IMR-90 (cell line): ENCODE data around the gene LAMC2.

Experiments used
- BHLHE40 ChIP-seq: fragments of 150-350 bp; IDR thresholded peaks from 2 replicates; pipeline ENCODE4 v1.6.1; 2016; ENCODE audit warnings: mild to moderate bottlenecking, low read depth, low read length
- CEBPB ChIP-seq: IDR thresholded peaks from 2 replicates; pipeline ENCODE4 v1.6.1; 2012; ENCODE audit warnings: low read depth, low read length, improper control_type of control experiment
- FOS ChIP-seq: fragments of 150-350 bp; IDR thresholded peaks from 2 replicates; pipeline ENCODE4 v1.6.1; 2016; ENCODE audit warnings: low read depth, low read length
- MXI1 ChIP-seq: IDR thresholded peaks from 2 replicates; pipeline ENCODE4 v1.6.1; 2012; ENCODE audit warnings: low read depth, mild to moderate bottlenecking, low read length, moderate library complexity, borderline replicate concordance
- NFE2L2 ChIP-seq: fragments of 150-350 bp; IDR thresholded peaks from 2 replicates; pipeline ENCODE4 v1.6.1; 2016; ENCODE audit warnings: low read depth, mild to moderate bottlenecking, low read length
- POLR2A ChIP-seq: IDR thresholded peaks from 2 replicates; pipeline ENCODE4 v1.6.1; 2012; ENCODE audit warnings: mild to moderate bottlenecking, low read depth, low read length
- RAD21 ChIP-seq: IDR thresholded peaks from 2 replicates; pipeline ENCODE4 v1.6.1; 2012; ENCODE audit warnings: low read length, improper control_type of control experiment
- RCOR1 ChIP-seq: IDR thresholded peaks from 2 replicates; pipeline ENCODE4 v1.6.1; 2012; ENCODE audit warnings: mild to moderate bottlenecking, low read length, improper control_type of control experiment; ENCODE audit not compliant: insufficient replicate concordance
- RFX5 ChIP-seq: IDR thresholded peaks from 2 replicates; pipeline ENCODE4 v1.8.0; 2012; ENCODE audit warnings: low read depth, mild to moderate bottlenecking, low read length, moderate library complexity
- TF ChIP-seq, protein P1 (sequence below): conservative IDR thresholded peaks from 2 replicates; pipeline ENCODE4 v1.5.1; 2012; ENCODE audit warnings: mild to moderate bottlenecking, low read depth, low read length, improper control_type of control experiment
- TF ChIP-seq, protein P2 (sequence below): fragments of 150-350 bp; IDR thresholded peaks from 2 replicates; pipeline ENCODE4 v1.6.1; 2017; ENCODE audit warnings: mild to moderate bottlenecking, antibody characterized with exemption, low read length, low read depth
- TF ChIP-seq, protein P3 (sequence below): fragments of 150-350 bp; IDR thresholded peaks from 2 replicates; pipeline ENCODE4 v1.6.1; 2016; ENCODE audit warnings: low read depth, mild to moderate bottlenecking, low read length, moderate library complexity, borderline replicate concordance

DNA sequence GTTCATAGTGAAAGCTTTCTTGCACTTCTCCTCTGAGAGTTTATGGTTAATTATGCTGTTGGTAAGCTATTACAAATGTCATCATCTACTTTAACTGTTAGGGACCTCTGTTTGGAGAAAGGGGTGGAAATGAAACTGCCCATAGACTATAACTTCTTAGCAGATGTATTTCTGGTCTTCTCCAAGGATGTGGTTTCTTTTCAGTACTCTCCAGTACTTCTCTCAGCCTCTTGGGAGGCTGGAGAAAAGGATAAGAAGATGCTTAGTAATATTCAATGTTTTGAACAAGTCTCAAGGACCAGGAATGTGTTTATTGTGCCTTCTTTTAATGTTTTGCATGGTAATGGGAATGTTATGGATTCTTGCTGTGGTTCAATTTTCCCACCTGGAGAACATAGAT lies 60.4 kb downstream of the LAMC2 start:
- TF ChIP-seq POLR2A (no peak), RFX5 (no peak), NFE2L2 (no peak), FOS (no peak), RAD21 (no peak), RCOR1 (no peak), MXI1 (no peak), CEBPB (no peak), BHLHE40 (no peak)
- TF ChIP-seq, protein P1, sequence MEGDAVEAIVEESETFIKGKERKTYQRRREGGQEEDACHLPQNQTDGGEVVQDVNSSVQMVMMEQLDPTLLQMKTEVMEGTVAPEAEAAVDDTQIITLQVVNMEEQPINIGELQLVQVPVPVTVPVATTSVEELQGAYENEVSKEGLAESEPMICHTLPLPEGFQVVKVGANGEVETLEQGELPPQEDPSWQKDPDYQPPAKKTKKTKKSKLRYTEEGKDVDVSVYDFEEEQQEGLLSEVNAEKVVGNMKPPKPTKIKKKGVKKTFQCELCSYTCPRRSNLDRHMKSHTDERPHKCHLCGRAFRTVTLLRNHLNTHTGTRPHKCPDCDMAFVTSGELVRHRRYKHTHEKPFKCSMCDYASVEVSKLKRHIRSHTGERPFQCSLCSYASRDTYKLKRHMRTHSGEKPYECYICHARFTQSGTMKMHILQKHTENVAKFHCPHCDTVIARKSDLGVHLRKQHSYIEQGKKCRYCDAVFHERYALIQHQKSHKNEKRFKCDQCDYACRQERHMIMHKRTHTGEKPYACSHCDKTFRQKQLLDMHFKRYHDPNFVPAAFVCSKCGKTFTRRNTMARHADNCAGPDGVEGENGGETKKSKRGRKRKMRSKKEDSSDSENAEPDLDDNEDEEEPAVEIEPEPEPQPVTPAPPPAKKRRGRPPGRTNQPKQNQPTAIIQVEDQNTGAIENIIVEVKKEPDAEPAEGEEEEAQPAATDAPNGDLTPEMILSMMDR, result no peak
- TF ChIP-seq, protein P2, sequence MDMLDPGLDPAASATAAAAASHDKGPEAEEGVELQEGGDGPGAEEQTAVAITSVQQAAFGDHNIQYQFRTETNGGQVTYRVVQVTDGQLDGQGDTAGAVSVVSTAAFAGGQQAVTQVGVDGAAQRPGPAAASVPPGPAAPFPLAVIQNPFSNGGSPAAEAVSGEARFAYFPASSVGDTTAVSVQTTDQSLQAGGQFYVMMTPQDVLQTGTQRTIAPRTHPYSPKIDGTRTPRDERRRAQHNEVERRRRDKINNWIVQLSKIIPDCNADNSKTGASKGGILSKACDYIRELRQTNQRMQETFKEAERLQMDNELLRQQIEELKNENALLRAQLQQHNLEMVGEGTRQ, result no peak
- TF ChIP-seq, protein P3, sequence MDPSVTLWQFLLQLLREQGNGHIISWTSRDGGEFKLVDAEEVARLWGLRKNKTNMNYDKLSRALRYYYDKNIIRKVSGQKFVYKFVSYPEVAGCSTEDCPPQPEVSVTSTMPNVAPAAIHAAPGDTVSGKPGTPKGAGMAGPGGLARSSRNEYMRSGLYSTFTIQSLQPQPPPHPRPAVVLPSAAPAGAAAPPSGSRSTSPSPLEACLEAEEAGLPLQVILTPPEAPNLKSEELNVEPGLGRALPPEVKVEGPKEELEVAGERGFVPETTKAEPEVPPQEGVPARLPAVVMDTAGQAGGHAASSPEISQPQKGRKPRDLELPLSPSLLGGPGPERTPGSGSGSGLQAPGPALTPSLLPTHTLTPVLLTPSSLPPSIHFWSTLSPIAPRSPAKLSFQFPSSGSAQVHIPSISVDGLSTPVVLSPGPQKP, result no peak
